GM21390 (cell line): ENCODE measurements around the gene CSRNP3.

ENCODE experiments used
- ATAC-seq: cut with Tn5 transposase; IDR thresholded peaks from one replicate; pipeline ENCODE4 v1.9.1; 2021; ENCODE audit not compliant: unreplicated experiment

The CSRNP3 gene

DNA sequence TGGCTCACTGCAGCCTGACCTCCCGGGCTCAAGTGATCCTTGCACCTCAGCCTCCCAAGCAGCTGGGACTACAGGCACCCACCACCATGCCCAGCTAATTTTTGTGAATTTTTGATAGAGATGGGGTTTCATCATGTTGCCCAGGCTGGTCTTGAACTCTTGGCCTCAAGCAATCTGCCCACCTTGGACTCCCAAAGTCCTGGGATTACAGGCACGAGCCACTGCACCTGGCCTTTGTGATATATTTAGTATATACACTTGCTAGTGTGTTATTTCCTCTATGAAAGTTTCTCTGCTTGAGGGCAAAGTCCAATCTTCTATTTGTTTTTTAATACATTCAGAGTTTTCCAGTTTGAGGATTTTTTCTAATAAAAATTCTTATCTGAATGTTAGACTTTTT lies 205.3 kb downstream of the CSRNP3 start:
- ATAC-seq = no peak

DNA sequence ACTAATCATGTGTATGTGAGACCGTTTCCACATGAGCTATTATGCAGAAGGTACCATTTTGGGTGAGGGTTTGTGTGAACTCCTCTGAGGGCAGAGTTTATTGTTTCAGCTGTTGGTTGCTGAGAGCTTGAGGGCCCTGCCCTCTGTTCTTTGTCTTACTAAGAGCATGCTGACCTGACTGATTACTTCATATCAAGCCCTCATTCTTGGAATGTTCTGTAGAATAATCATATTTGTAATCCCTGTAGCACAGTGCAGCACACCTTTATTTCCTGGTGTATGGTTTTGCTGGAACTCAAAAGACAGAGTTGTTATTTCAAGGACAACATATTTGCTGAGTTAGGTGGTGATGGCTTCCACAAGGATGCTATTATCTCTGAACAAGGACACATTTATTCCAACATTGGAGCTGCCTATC lies 206.1 kb downstream of the CSRNP3 start:
- no peak for ATAC-seq

DNA sequence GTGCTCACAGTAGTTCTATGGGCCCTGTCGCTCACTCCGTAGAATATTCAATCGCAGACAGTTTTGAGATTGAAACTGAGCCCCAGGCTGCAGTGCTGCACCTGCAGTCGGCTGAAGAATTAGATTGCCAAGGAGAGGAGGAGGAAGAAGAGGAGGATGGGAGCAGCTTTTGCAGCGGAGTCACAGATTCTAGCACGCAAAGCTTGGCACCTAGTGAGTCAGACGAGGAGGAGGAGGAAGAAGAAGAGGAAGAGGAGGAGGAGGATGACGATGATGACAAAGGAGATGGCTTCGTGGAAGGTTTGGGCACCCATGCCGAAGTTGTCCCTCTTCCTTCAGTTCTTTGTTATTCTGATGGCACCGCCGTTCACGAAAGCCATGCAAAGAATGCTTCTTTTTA lies 209.4 kb downstream of the CSRNP3 start:
- no peak for ATAC-seq

DNA sequence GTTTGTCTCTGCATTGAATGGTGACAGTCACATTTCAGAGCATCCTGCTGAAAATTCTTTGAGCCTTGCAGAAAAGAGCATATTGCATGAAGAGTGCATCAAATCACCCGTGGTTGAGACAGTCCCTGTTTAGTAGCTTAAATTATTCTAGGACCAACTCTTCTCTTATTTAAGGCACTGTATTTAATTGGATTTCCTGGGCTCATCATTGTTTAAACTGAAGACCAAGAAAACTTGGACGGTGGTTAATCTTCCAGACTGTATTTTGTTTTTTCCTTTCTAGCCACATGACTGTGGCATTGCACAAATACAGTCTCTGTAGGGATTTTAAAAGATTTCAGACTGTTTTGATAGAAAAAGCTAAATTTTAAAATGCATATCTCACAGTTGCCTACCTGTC lies 210.1 kb downstream of the CSRNP3 start:
- ATAC-seq = no peak

DNA sequence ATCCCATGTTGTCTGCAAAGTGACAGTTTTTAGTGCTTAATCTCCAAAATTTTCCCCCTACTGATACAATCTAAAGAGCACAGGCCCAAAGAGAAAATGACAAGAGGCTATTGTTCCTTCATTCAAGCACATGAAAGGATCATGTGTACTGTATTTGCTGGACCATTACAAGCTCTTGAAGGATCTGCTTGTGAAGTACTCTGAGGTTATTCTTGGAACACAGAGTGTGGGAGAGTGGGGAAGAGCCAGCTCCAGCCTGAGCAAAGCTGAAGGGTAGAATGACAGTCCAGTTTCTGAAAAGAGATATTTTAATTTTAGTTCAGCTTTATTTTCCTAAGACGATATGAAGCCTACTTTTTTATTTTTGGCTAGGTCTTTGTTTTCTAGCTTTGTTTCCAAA lies 212.3 kb downstream of the CSRNP3 start:
- ATAC-seq = no peak

DNA sequence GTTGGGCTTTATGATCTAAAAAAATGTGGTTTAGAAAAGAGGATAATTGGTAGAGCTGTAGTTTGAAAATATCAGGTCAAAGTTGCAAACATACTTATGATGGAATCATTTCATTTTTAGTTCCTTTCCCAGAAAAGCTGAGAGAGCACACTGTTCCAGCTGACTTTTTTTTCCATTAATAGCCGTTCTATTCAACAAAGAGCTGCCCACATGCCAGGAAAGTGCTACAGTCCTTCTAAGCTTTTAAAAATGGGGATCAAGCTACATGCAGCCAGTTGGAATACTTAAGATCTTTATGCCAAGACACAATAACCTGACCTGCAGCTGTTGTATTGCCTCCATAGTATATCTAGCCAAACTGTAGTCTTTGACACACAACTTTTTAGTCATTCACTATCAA lies 213.0 kb downstream of the CSRNP3 start:
- ATAC-seq = no peak

DNA sequence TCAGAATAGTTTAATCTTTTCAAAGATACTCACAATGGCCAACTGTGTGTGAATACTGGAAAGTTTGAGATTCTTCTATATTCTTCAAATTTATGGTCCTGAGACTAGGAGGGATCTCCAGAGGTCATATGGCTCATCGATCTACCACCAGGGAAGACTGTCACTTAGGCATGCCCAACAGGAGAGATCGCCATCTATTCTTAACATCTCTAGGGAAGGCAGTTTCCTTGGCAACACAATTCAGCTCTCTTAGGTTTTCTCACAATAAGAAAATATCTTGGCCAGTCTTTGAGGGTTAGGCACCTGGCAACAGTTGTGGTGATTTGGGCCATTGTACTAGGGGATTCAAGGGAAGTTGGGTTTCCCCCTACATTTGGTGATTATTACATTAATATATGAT lies 217.3 kb downstream of the CSRNP3 start:
- no peak for ATAC-seq

DNA sequence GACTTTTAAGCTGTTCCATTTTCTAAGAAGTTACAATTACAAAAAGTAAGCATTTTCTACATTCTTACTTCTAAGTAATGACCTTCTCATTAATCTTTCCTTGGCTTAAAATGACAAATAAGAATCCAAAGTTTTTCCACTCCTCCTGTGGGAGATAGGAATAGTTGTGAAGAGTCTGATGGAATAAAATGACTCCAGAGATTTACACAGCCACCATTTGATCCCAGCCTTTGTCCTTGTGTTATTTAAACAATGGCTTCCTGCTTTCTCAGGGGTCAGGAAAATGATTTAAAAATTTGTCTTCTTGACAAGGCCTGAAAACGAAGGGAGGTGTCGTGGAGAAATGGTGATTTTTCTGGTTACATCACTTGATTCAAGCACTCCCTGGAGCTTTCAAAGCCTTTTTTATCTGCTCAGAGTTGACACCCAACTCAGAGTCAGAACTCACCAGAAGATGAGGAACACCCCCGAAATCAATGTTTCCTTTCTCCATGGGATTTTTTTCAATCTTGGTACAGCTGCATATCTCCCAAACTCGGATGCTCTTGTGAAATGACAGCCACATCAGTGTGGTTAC lies 218.0 kb downstream of the CSRNP3 start:
- ATAC-seq = no peak

DNA sequence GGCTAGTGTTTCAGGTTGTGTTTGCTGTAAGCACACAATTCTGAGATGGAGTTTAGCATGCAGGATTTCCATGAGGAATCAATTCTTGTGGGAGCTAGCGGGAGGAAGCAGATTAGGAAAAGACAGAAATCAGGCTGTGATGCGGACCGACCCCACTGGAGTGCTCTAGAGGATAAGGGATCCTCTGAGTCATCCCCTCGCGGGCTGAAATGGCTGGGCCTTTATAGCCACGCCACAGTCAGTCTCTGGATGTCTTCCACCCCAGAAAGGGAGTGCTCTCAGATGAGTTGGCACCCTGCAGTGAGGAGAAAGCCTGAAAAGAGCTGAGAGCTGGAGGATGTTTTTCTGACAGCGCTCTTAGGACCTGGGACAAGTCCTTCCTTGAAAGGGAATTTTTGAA lies 222.1 kb downstream of the CSRNP3 start:
- no peak for ATAC-seq

DNA sequence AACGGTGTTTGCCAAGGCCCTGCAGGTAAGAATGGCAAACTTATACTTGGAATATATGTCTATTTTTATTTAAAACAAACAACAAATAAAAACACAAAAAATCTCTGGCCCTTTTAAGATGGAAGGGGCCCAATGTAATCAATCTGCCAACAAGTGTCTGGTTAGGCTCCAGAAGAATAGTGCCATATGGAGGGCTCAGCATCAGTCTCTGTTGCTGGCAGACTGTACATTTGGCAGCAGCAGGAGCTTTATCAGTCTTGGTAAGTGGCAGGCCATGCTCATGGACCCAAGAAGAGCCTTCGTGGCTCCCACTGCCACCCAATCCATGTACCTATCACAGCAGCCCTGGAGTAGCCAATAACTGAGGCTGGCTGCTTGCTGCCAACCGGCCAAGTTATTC lies 223.4 kb downstream of the CSRNP3 start:
- ATAC-seq = no peak

DNA sequence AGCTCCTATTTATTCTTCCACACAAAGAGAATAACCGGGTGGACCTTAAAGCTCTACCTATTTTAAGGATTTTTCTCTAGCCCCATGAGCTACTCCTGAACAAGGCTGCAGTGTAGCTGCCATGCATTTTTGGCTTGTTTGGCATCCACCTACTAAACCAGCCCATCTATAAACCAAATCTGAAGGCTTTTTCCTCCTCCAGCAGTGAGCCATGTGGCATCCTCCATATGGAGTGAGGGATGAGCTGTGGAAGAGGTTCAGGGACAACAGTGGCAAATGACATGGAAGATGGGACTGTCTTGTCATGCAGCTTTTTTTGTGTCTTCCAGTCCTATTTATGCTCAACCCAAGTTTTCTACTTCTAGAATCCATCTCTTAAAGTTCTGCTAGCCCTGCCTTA lies 224.3 kb downstream of the CSRNP3 start:
- no peak for ATAC-seq

DNA sequence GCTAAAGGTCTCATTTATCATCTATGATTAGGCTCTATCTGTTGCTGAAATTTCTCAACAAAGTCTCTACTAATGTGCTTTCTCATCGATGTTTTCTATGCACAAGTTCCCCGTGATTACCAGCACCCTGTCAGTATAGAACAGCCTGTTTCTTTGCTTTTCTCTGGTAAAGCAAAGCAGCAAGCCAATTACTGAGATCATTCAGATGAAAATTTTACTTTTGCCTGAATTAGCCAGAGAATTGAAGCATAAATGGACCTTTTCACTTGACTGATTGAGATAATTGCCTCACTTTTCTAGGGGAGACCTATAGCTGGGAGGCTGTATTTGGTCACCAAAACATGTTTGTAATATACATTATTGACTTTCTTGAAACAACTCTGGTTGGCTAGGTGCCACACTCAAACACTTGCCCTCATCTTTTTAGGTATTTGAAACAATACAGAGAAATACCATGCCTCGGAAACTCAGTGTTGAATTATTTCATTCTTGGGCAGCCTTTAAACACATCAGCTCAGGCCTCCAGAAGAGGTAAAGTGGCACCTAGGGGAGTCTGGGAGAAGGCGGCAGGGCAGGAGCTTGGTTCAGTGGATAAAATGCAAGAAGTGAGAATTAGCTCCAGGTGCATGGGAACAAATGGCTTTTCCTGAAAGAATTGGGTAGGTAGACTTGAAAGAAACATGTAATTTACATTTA lies 228.4 kb downstream of the CSRNP3 start:
- no peak for ATAC-seq

DNA sequence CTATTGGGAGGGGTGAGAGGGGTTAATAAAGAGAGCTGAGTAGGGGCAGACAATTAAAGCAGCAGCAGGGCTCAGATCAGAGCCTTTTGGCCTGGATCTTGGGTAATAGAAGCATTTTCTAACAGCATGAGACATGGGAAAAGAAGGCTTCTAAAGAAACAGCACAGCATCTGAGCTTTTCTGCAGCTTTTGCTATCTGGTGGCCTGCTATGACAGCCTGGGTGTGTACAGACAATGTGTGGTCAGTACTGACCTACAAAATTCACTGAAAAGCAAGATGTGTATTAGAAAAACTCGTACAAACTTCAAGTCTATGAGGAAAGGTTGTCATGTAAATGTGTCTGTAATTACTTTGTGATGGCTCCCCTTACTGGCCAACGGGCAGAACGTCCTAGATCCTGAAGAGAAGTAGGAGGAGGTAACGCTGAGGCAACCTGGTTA lies 229.0 kb downstream of the CSRNP3 start:
- ATAC-seq = peak; percentile 82

DNA sequence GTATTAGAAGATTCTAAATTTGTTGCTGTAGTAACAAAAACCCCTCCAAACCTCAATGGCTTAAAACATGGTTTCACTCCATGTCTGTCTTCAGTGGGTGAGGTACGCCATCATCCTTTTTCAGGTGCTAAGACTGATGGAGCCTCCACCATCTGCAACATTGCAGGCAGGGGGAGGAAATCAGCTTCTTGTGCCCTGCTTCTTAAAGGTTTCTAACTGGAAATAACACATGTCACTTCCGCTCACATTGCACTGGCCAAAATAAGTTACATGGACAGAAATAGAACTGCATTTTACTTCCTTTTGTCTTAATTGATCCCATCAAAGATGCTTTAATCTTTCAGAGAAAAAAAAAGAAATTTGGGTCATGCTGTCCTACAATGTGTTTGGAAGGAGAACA lies 230.4 kb downstream of the CSRNP3 start:
- no peak for ATAC-seq

DNA sequence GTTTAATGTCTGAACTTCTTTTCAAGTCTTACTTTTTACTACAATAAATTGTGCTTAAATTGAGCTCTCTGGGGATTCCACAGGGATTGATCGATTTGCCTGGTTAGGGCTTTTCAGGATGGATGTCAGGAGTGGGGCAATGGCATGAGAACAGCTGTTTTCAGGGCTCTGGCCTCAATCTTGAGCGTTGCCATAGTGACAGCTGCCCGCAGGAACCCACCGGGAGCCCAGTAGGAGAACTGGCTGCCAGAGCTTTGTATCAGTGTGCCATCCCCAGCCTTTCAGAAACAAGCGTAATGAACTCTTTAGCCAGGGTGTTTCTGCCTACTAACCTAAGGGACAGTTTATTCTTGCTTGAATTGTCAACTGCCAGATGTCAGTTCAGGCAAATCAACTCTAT lies 231.0 kb downstream of the CSRNP3 start:
- ATAC-seq = no peak

DNA sequence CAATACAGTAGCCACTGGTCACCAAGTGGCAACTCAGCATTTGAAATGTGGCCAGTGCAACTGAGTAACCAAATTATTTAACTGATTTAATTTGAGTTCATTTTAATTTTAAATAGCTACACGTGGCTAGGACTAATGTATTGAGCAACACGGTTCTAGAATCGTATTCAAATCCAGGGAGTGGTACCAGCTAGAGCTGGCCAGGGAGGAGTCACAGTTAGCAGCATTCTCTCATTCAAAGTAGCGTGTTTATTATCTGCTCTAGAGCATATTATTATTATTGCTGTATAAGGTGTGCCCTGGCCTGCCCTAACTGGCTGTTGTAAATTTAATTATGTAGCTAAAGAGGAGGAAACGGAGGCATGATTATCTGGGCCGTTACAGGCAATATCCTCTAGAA lies 231.6 kb downstream of the CSRNP3 start:
- no peak for ATAC-seq

DNA sequence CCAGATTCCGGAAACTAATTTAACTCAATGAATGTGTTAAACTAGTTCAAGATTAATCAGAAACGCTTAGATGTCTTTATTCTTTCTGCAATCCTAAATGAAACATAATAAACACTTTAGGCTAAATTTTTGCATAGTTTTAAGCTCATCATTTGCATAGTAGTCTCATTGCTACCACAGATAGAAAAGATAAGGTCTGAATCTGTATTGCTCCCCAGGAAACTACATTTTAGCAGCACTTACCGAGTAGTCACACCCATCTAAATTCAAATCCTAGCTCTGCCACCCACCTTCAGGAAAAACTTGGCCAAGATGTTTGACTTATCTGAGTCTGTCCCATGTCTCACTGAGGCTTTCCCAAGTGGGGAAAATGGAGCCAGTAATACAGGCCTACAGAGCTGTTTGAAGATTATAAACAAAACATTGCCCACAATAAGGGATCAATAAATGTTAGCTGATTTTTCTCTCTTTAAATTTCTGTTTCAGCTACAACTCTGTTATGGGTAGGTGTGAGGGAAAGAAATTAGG lies 237.5 kb downstream of the CSRNP3 start:
- ATAC-seq = no peak

DNA sequence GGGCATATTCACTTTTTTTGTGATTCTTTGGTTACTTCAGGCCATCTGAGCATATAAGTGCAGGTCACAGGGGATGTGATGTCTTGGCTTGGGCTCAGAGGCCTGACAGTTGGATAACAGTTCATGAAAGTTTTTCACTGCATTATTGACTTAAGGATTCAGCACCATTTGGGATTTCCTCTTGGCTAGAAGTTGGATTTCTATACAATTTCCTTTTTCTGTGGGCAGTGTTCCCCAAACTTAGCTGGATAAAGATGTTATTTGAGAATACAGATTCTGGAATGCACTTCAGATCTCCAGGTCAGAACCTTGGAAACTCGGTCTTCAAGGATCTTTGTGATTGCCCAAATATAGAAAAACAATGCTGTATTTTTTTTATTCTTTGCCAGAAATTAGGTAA lies 246.6 kb downstream of the CSRNP3 start:
- ATAC-seq = no peak

DNA sequence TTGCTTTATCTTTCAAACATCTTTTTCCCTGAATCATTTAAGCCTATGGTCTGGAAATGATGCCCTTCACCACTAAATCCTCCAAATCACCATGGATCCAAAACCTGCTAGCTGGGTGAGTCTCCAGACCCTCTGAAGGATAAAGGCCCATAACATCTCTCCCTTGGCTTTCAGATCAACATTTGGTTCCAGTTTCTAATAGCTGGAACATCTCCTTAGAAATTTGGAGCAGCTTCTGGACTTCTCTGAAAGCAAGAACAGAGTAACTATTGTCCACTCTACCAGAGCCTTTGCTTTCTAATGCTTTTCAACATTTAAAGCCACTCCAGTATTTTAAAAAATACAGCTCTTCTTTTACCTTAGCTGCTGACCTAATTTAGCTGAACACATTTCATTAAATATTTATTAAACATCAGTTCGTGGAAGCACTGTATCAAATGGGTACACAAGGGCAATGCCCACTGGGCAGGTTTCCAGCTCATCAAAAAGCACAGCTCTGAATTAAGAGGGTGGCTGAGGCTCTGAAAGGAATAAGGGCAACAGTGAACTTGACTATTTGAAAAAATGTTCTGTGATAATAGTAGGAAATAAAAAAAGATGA lies 249.2 kb downstream of the CSRNP3 start:
- no peak for ATAC-seq

DNA sequence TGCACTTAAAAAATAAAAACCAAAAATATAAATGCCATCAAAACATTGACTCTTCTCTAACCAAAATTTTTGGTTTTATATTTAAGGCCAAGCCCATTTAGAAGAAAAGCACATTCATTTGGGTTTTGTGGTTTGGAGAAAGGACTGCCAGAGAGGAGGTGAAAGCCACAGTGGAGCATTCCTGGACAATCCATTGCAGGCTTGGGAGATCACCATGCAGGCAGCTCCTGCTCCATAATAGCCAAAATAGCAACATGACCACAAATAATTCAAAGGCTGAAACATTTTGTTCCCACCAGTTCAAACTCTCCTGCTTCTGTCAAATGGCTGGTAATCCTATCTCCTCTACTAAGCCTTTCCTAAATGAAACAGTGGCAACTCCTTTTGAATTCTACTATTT lies 251.0 kb downstream of the CSRNP3 start:
- no peak for ATAC-seq

DNA sequence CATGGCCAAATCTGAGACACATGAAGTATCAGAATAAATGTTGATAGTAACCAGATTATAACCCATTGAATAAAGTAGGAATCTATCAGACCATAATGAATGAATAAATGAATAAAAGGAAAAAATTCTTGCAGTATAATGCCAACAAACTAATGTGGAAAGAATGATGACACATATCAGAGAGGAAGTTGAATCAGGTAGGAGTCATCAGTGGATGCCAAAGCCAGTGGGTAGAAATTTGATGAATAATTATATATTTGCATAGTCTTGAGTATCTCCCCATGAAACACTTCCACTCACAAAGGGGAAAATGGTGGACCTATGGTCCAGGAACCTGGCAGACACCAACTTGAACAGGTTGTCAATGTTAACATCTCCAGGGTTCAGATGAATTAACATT lies 255.9 kb downstream of the CSRNP3 start:
- ATAC-seq = no peak
